ENCODE results near the gene MPND. TPM values are rescaled to one million over a fixed set of nuclear protein-coding genes. Genes with fewer than 3 reads are reported as not detected.

MPND gene
- total RNA-seq, 1 donor from 2014 or later = 21.9 TPM

- peak overlapping the region; percentile 63 to 75 for H3K27ac ChIP-seq
- peak overlapping the region in 1 of 2 donors; percentile 30 for H3K4me3 ChIP-seq
- no peaks in the 10 kb centered on the region for H3K27me3 ChIP-seq
- H3K9me3 ChIP-seq = no peaks in the 10 kb centered on the region
- TF ChIP-seq CTCF (IDR thresholded peaks at IDR 0.05) = no peak
- H3K4me1 ChIP-seq = peaks cover 35 to 54% of the 10 kb centered on the region in 2 donors
- intact Hi-C loops (cut with DNase I) = loop anchor here (2.0 kb wide), 1 partner anchor 13 kb away; no protein-coding TSS in a partner anchor
- DNase-seq (ENCODE audit: low spot score in 2 of 2) = no peak
- H3K36me3 ChIP-seq = peaks cover 0 to 4% of the 10 kb centered on the region in 2 donors
Measured at GRCh38 chr19:4390017-4390566, 46.7 kb downstream of the MPND start.

GRCh38 chr19:4390567-4391305, 47.4 kb downstream of the MPND start:
- peaks cover 35 to 54% of the 10 kb centered on the region in 2 donors for H3K4me1 ChIP-seq

GRCh38 chr19:4391306-4391693, 47.9 kb downstream of the MPND start:
- no peak for TF ChIP-seq CTCF (IDR thresholded peaks at IDR 0.05)
- intact Hi-C loops (cut with DNase I) = loop anchor here (2.0 kb wide), 1 partner anchor 14 kb away; no protein-coding TSS in a partner anchor
- H3K9me3 ChIP-seq = no peaks in the 10 kb centered on the region
- peaks cover 35 to 54% of the 10 kb centered on the region in 2 donors for H3K4me1 ChIP-seq
- DNase-seq (ENCODE audit: low spot score in 2 of 2) = no peak
- H3K4me3 ChIP-seq = peak overlapping the region in 1 of 2 donors; percentile 30
- H3K27me3 ChIP-seq = no peaks in the 10 kb centered on the region
- peak overlapping the region; percentile 63 to 75 for H3K27ac ChIP-seq
- peaks cover 0 to 8% of the 10 kb centered on the region in 2 donors for H3K36me3 ChIP-seq

More at GRCh38 chr19:4390567-4391305, 47.4 kb downstream of the MPND start:
- H3K27me3 ChIP-seq = no peaks in the 10 kb centered on the region
- peaks cover 0 to 6% of the 10 kb centered on the region in 2 donors for H3K36me3 ChIP-seq
- H3K9me3 ChIP-seq = no peaks in the 10 kb centered on the region
- TF ChIP-seq CTCF (IDR thresholded peaks at IDR 0.05) = no peak
- intact Hi-C loops (cut with DNase I) = loop anchor here (2.0 kb wide), 1 partner anchor 14 kb away; no protein-coding TSS in a partner anchor
- H3K27ac ChIP-seq = peak overlapping the region; percentile 63 to 75
- no peak for DNase-seq (ENCODE audit: low spot score in 2 of 2)
- H3K4me3 ChIP-seq = peak overlapping the region in 1 of 2 donors; percentile 30

GRCh38 chr19:4391701-4392483, 48.5 kb downstream of the MPND start:
- intact Hi-C loops (cut with DNase I) = loop anchor here (2.0 kb wide), 1 partner anchor 15 kb away; no protein-coding TSS in a partner anchor
- Histone ChIP-seq H3K4me1 (peaks cover 35 to 54% of the 10 kb centered on the region in 2 donors), H3K27ac (peak overlapping the region; percentile 63 to 75), H3K9me3 (no peaks in the 10 kb centered on the region), H3K27me3 (no peaks in the 10 kb centered on the region), H3K4me3 (no peak overlapping the region), H3K36me3 (peaks cover 0 to 8% of the 10 kb centered on the region in 2 donors)
- peak in 1 of 2 donors; percentile 73 for DNase-seq (ENCODE audit: low spot score in 2 of 2)
- TF ChIP-seq CTCF (IDR thresholded peaks at IDR 0.05) = no peak

- H3K4me3 ChIP-seq = no peak overlapping the region
- peaks cover 0 to 8% of the 10 kb centered on the region in 2 donors for H3K36me3 ChIP-seq
- no peak for DNase-seq (ENCODE audit: low spot score in 2 of 2)
- TF ChIP-seq CTCF (IDR thresholded peaks at IDR 0.05) = no peak
- peaks cover 26 to 45% of the 10 kb centered on the region in 2 donors for H3K4me1 ChIP-seq
- no peaks in the 10 kb centered on the region for H3K27me3 ChIP-seq
- intact Hi-C loops (cut with DNase I) = no loop called here
- peak overlapping the region in 1 of 2 donors; percentile 60 for H3K27ac ChIP-seq
- H3K9me3 ChIP-seq = no peaks in the 10 kb centered on the region
Measured at GRCh38 chr19:4393947-4394590, 50.7 kb downstream of the MPND start.

Data from ascending aorta (tissue), 2 donors.